Globus pallidus (tissue), 1 donor: ENCODE results near the gene NDRG2.
"Not testable (repeated sequence)": the region's sequence is repeated elsewhere in the genome, so short reads cannot be mapped to it uniquely, and the experiment has no call there.

ENCODE experiments used
- DNase-seq: peaks from one replicate; pipeline ENCODE4 v3.0.0-alpha.2; 2015; ENCODE audit warnings: low spot score

NDRG2 gene

DNA sequence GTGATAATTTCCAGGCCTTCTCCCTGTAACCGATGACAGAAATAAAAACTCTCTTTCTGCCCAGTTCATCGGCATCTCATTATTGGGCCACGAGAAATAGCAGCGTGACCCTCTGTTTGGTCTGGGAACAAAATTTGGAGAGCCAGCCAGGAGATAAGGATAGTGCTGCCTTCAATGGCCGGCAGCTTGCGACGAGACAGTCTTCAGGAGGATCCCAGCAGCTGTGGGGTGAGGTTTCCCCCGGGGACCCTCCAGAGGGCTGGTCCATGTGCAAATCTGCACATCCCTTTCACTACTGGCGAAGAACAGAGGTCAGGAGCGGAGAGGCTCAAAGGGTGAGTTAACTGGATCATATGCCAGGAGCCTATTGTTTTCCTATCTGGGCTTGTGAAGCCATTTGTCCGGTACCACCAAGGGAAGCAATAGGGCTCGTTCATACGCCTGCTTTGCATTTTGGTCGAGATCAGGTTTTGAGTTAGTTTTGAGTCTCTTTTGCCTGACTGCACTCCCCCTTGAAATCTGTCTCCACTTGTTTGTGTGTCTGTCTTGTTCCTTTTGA is 21.0 kb downstream of the NDRG2 start:
- no peak for DNase-seq

GRCh38 chr14:21001218-21001617 is 23.6 kb downstream of the NDRG2 start:
- DNase-seq: no peak

- DNase-seq: no peak
Measured at GRCh38 chr14:20999591-20999990, 25.3 kb downstream of the NDRG2 start.

DNA sequence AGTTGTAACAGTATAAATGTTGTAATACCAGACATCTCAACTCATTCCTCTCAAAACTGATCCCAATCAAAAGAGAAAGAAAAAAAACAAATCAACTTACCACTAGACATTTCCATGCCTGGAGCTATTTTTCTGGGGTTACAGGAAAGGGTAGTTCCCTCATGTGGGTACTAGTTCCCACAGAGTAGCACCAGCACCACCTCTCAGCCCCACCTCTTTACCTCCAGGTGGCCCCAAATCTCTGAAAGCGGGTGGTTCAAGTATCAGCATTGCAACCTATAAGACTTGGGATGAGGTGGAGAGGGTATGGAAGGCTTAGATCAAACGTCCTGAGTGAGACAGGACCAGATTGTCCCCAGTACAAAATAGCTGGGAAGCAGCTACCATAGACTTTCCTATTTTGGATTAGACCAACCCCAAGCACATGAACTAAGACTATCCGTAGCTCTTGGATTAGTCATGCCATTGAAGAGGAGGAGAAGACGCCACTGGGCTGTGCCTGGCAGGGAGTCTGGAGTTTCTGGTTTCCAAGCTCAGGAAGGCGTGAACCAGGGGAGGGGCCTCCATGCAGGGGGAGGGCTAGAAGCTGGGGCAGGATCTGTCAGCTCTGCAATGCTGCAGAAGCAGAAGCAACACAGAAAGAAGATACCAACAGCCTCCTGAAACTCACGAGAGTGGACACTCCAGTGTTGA is 26.0 kb downstream of the NDRG2 start, which contains the start of gene SLC39A2:
TSS of gene SLC39A2 (plus strand) at position 620 of the 693 bp plus-strand sequence. CDS start 154 bp downstream, outside the sequence.
- DNase-seq: no peak

DNA sequence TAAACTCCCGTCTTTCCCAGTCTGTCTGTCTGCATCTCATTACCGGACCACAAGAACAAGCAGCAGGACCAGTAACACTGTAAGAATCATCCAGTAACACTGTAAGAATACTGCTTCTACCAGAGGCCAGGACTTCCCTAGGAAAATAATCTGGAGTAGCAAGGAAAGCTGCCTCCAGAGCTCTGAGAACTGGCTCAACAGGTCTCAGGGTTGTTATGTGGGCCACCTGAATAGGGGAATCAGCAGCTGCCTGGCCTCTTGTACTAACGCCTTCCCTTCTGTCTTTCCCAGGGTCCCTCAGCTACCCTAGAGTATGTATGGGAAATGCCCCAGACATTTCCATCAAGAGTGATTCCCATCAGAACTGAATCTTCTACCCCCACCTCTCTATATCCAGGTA is 26.7 kb downstream of the NDRG2 start:
- DNase-seq: no peak

DNA sequence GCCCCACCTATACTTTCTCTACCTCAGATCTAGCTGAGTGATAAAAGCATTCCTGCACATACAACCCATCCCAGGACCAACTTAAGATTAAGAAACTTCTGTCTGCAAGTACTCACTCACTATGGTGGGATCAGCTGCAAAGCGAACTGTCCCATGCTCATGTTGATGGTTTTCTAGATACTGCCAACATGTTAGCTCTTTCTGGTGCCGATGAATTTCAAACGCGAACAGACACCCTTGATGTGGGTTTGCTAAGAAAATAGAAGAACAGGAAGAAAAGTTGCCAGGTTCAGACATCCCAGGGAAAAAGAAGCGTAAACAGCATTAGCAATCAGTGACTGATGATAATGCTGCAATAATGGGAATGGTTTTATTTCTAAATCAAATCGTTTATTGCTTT is 27.3 kb downstream of the NDRG2 start:
- DNase-seq: no peak

DNA sequence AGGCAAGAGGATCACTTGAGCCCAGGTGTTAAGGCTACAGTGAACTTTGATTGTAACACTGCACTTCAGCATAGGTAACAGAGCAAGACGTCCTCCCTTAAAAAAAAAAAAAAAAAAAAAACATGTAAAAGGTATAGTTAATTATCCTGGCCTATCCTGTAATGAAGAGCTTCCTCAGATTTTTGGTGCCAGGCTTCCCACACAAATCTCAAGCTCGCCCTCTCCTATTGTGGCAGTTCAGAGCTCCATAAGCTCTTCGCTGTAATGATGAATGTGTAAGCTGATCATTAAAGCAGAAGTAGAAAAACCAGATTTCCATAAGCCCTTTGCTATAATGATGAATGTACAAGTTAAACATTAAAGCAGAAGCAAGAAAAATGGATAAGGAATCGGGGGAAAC is 27.7 kb downstream of the NDRG2 start:
- DNase-seq: no peak

DNA sequence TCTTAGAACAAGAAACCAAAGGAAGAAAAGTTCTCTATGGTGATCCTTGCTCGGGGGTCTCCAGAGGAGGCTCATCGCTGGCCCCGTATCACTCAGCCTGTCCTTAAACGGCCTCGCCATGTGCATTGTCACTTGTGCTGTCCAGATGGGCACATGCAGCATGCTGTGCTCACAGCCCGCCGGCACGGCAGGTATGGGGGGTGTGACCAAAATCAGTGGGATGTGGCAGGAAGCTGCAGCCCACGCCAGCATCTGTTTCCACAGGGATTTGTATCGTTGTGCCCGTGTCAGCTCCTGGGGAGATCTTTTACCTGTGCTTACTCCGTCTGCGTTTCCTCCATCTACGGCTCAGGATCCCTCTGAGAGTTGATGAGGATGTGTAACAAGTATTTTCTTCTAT is 28.3 kb downstream of the NDRG2 start:
- no peak for DNase-seq

DNA sequence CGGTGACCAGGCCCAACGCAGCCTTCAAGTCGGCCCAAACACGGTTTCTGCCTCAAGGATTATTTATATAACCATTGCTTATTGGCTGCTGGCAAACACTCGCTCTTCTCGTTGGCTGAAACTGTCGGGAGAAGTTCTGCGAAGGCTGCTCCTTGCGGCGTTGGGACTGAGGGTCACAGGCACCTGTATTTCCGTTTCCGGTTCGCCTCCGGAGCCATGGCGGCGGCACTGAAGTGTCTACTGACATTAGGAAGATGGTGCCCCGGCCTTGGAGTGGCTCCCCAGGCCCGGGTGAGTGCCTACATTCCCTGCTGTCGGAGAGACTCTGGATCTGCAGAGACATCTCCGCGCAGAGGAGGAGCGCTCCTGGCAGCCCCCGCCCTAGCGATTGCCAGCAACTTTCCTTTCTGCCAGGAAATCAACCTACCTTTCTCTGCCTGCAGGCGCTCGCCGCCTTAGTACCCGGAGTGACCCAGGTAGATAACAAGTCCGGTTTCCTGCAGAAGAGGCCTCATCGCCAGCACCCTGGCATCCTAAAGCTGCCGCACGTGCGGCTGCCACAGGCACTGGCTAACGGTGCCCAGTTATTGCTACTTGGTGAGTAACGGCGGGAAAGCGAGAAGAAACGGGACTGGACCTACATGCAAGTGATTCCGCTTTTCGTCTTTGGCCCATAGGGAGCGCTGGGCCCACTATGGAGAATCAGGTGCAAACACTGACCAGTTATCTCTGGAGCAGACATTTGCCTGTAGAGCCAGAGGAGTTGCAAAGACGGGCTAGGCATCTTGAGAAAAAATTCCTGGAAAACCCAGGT is 34.9 kb downstream of the NDRG2 start, which contains the start of gene METTL17:
TSS of gene METTL17 (plus strand) at position 194 of the 814 bp plus-strand sequence. CDS start at position 217, 23 bp downstream.
- peak; percentile 94 for DNase-seq

- DNase-seq: no peak
Measured at GRCh38 chr14:20989471-20989786, 35.4 kb downstream of the NDRG2 start.

DNA sequence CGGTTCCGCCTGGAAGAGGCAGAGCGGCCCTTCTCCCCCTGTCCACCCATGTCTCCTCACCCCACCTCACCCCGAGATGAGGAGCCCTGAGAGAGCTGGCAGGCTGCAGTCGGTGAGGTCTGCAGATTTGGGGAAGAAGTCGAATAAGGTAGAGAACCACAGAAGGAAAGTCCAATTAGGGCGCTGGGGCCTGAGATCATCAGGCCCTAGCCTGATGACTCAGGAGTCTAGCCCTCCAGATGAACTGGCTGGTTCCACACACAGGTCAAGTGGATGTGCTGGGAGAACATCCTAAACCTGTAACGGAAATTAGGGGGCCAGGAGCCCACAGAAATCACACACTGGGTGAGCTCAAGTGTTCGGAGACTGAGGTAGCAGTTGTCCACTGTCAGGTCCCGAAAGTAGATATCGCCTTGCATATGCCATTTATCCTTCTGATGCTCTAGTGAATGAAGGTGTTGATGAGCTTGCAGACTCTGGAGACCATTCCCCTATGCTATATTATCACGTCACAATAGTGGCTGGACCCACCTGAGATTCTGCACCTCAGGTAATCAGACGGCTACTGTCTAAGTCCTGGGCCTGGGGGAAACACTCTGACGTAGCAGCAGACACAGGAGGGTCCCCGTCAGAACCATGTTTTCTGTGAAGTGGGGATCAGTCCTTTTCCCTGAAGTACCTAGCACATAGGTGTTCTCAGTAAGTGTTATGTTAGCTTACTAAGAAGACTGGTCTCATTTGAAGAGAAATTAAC is 36.0 kb downstream of the NDRG2 start:
- peak; percentile 11 for DNase-seq

GRCh38 chr14:20986811-20987210 is 38.0 kb downstream of the NDRG2 start:
- no peak for DNase-seq

DNA sequence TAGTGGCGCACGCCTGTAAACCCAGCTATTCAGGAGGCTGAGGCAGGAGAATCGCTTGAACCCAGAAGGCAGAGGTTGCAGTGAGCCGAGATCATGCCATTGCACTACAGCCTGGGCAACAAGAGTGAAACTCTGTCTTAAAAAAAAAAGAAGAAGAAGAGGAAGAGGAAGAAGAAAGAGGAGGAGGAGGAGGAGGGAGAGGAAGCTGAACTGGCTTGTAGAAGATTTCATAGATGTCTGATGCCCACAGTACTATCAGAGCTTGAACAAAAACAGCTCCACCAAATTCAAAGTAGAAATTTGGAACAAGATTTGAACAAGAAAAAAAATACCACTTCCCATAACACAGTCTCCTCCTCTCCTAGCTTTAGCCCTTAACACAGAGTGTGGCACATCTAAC is 39.2 kb downstream of the NDRG2 start:
- DNase-seq: not testable (repeated sequence)

DNA sequence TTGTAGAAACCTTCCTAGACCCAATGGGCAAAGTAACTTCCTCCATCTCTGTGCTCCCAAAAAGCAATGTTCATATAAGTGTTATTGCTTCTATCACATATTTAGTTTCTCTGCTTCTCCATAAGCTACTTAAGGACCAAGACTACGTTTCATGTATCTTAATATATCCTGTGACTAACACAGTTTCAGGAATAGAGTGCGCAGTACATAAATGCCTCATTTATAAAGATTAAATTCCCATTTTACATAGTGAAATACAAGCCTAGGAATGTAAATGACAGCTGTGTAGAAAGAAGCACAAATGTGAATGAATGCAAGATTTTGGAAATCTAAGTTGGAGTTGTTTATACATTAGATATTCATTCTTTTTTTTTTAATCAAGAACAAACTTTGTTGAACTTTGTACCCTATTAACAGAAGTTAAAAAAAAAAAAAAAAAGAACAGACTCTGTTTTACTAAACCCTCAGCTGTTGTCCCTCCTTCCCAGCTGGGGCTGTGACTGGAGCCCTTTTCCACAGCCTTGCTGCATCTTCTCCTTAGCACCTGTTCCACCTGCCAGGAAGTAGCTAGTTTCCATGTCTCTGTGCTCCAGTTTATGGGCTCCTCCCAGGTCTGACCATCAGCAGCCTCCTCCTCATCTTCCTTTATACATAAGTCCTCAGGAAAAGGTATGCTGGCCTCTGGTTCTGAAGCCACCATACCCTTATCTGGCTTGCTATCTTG is 42.1 kb downstream of the NDRG2 start:
- DNase-seq: no peak

- DNase-seq: no peak
Measured at GRCh38 chr14:20980906-20981305, 44.0 kb downstream of the NDRG2 start.

GRCh38 chr14:20978687-20979086 is 46.2 kb downstream of the NDRG2 start:
- DNase-seq: no peak

- no peak for DNase-seq
Measured at GRCh38 chr14:20976291-20976690, 48.6 kb downstream of the NDRG2 start.

DNA sequence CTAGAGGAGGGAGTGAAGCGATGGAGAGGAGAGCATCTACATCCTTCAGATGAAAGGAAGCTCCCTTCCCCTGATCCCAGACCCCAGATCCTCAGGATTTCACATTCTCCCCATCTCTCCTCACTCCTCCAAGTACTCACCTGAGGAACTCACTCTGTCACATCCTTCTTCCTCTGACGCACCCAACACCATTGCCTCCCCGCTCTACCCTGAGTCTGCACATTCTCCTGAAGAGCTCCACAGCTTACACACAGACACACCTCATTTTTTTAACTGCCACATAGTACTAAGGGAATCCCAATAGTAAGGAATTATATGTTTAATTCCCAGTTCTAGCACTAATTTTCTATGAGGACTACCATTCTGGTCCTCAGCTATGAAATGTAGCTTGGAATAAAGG is 51.4 kb downstream of the NDRG2 start:
- no peak for DNase-seq

GRCh38 chr14:20971705-20972021 is 53.2 kb downstream of the NDRG2 start:
- DNase-seq: no peak

- peak; percentile 84 for DNase-seq
Measured at GRCh38 chr14:20970983-20971704, 53.7 kb downstream of the NDRG2 start.

DNA sequence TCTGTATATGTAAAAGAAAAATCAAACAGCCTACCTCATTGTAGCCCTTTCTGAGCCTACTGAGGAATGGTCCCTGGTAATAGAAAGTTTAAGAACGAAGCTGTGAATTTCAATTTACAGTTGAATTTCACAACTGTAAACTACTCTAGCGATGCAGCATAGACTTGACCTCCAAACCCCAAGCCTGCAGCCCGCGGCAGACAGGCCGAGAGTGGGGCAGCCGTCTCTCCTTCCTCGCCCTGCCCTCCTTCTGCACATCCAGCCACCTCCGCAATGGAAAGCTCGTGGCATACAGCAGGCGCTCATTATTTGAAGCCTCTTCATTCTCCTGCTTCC is 54.2 kb downstream of the NDRG2 start:
- DNase-seq: no peak
